ENCODE results near the gene OR5D16.
"Not testable (repeated sequence)": the region's sequence is repeated elsewhere in the genome, so short reads cannot be mapped to it uniquely, and the experiment has no call there.

OR5D16 gene

DNA sequence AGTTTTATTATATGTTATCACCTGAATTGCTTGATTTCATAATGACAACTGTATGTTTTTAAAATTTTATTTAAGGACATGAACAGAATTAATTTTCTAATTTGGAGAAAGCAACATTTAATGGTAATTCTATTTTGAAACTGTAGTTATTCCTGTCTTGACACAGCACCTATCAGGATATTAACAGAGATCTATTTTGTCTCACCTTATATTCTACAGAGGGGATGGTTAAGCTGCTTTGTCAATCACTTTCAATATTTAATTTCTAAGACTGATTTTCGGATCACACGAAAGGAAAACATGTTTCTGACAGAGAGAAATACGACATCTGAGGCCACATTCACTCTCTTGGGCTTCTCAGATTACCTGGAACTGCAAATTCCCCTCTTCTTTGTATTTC is at the start of gene OR5D16:
OR5D16 (plus strand) TSS at position 301 of the 400 bp plus-strand sequence; CDS start at position 301, 0 bp downstream.
- FAIRE-seq = no peak
- no peak for DNase-seq (ENCODE audit: low spot score)

DNA sequence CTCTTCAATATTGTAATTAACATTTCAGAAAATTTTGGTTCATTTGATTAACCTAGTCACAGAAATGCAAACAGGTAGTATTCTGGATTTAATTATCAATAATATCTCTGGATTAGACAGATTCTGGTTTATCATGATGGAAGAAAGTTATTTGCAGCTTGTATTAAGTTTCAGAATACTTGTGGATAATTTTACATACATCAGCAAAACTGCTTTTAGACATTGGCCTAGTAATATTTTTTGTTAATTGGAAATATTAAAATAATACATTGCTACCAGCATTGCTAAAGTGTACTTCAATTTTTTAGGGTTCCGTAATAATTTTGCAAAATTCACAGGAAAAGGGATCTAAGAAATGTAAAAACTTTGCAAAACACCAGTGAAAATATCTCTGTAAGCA is 46.9 kb upstream of the OR5D16 start:
- no peak for FAIRE-seq
- no peak for DNase-seq (ENCODE audit: low spot score)

DNA sequence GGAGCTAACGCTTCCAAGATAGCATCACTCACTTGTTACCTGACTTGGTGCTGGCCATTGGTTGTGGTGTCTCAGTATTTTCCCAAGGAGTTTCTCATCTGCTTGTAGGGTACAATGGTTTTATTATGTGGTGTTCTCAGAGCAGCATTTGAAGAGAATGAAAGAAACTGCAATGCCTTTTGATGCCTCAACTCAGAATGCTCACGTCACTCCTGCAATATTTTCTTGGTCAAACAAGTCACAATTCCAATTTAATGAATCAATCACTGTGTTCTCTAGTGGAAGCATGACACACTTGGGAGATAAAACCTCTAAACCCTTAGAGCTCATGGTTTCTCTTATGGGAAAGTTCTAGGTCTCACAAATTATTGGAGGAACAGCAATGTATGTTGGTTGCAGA is 45.2 kb upstream of the OR5D16 start:
- no peak for FAIRE-seq

DNA sequence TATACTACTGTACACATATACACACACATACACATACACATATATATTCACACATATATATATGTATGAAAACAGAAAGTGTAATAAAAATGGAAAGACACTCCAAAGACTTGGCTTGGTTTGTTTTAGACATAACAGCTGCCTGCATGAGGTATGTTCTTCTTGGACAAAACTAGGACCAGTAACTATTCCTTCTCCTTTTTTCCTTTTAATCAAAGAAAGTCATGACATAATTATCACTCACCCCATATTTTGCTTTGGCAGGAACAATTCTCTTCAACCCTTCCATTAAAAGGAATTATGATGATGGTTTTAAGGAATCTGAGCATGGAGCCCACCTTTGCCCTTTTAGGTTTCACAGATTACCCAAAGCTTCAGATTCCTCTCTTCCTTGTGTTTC is 43.3 kb upstream of the OR5D16 start, which contains the start of gene OR5D14:
OR5D14 (plus strand) TSS at position 301 of the 400 bp plus-strand sequence; CDS start at position 301, 0 bp downstream.
- FAIRE-seq = no peak

More for the DNA sequence above, 45.2 kb upstream of the OR5D16 start:
- no peak for DNase-seq (ENCODE audit: low spot score)

DNA sequence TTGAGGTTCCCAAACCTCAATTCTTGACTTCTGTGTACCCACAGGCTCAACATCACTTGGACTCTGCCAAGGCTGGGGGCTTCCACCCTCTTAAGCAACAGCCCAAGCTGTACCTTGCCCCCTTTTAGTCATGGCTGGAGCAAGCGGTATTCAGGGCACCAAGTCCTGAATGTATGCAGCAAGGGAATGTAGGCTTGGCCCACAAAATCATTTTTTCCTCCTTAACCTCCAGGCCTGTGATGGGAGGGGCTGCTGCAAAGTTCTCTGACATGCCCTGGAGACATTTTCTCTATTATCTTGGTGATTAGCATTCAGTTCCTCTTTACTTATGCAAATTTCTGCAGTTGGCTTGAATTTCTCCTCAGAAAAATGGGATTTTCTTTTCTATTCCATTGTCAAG is 32.3 kb upstream of the OR5D16 start:
- FAIRE-seq (no peak), DNase-seq (ENCODE audit: low spot score) (no peak)

More for the DNA sequence above, 43.3 kb upstream of the OR5D16 start, which contains the start of gene OR5D14:
- DNase-seq (ENCODE audit: low spot score) = no peak

DNA sequence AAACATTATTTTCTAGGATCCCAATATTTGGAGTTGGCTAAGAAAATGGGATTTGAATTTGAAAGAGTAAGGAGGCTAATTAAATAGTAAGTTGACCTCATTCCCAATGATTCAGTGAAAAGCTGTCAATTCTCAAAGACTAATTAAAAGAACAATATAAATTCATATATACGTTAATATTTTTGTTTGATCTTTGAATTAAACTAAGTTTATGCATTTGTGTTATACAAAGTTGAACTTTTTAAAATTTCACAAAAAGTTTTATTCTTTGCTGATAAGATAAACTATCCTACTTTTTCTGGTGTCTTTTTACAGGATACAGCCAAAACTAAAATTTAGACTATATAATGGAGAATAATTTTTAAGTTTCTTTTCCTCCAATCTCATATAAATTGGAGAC is 27.5 kb upstream of the OR5D16 start, which contains the start of gene OR5L1:
OR5L1 (plus strand) TSS at position 301 of the 400 bp plus-strand sequence. CDS start 100 bp downstream, outside the sequence.
- no peak for DNase-seq (ENCODE audit: low spot score)

DNA sequence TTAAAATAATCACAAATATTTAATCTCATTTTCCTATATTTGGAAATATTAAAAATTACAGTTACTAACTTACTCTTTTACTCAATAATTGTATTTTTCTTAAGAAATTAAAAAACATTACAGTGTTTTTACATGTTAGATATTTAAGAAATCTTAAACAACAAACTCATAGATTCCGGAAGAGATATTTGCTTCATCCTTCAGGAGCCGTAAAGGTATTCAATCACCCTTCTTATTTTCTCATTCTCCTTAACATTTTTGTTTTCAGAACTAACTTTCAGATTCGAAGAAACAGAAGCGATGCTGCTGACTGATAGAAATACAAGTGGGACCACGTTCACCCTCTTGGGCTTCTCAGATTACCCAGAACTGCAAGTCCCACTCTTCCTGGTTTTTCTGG is 19.2 kb upstream of the OR5D16 start, which contains the start of gene OR5D18:
OR5D18 (plus strand) TSS at position 301 of the 400 bp plus-strand sequence; CDS start at position 301, 0 bp downstream.
- DNase-seq (ENCODE audit: low spot score) (no peak), FAIRE-seq (no peak)

More for the DNA sequence above, 27.5 kb upstream of the OR5D16 start, which contains the start of gene OR5L1:
- no peak for FAIRE-seq

DNA sequence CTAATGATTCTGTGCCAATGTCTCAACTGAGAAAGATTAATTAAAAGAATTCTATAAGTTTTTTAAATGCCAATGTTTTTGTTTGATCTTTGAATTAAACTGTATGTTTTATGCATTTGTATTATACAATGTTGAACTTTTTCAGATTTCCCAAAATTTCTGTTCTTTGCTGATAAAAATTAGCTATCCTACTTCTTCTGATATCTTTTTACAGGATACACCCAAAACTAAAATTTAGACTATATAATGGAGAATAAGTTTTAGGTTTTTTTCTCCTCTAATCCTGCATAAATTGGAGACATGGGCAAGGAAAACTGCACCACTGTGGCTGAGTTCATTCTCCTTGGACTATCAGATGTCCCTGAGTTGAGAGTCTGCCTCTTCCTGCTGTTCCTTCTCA is 11.6 kb upstream of the OR5D16 start, which contains the start of gene OR5L2:
OR5L2 (plus strand) TSS at position 301 of the 400 bp plus-strand sequence; CDS start at position 301, 0 bp downstream.
- FAIRE-seq = no peak

DNA sequence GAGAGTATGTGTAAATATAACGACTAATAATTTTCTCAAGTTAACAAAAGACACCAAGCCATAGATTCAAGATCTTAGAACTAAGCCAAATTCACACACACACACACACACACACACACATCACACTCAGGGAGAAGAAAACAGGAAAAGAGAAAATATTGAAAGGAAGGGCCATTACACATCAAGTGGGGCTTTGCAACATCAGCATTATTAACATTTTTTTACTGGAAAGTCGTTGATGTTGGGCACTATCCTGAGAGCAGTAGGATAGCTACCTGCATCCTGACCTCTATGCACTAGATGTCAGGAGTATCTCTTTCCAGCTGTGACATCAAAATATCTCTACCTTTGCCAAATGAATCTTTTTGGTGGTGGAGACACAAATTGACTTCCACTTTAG is 8.9 kb downstream of the OR5D16 start:
- FAIRE-seq = no peak
- no peak for DNase-seq (ENCODE audit: low spot score)

More for the DNA sequence above, 11.6 kb upstream of the OR5D16 start, which contains the start of gene OR5L2:
- no peak for DNase-seq (ENCODE audit: low spot score)

DNA sequence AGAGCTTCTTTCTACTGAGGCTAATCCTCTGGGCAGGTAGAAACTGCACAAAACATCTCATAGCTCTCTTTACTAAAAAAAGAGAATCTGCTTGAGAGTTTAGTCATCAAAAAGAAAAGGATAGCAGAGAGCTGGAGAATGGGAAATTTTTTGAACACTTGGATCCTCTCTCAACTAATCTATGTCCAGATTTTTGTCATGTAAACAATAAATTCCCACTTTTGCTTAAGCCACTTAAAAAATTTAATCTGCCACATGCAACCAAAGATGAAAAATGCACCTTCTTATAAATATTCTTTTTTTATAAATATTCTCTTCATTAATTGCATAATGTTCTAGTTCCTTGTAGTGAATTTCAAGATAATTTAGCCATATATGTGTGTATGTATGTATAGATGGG is 10.5 kb downstream of the OR5D16 start:
- no peak for FAIRE-seq
- DNase-seq (ENCODE audit: low spot score) = no peak

DNA sequence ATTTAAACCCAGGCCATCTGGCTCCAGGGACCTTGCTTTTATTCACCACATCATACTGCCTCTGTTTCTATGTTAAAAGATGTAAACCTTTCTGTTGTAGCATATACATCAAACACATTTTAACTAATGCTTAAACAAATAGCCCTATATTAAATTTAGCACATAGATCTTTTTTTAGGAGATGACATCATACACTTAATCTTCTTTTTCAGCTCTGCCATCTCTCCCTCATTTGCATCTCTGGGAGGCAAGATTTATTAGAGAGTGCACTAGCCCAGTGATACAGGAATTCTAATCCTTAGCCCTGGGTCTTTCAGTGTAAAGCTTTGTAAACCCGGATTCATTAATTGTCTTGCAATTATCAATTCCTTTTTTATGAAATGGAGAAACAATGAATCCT is 13.6 kb downstream of the OR5D16 start:
- FAIRE-seq = no peak
- no peak for DNase-seq (ENCODE audit: low spot score)

DNA sequence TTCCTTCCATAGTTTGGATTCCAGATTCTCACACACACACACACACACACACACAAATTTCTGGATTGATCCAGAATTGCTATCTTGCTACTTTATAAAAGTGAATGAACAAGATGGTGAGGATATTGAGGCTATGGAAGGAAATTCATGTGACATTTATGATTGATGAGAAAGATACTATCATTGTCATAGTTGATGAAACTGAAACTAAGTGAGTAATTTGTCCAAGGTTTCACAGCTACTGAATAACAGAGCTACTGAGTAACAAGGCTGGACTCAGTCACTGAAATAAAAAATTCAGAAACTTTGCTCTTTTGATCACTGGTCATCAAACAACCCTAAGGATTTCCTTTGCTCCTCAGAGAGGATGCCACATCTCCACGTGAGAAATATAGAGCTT is 16.2 kb downstream of the OR5D16 start:
- FAIRE-seq = no peak
- no peak for DNase-seq (ENCODE audit: low spot score)

DNA sequence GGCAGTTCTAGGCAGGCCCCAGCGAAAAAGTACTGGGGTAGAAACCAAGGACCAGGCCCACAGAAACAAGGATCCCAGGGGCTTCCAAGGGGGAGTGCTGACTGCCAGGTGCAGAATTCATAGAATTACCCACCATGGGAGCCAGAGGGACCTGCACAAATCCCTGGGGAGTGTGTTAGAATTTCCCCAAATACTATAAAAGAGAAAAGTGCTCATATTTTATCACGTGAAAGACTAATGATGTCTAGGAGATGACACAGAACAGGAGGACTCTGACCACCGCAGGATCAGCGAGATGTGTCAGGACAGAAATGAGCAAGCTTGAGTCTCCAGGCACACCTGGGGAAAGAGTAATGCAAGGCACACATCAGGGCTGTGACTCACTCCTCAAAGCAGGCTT is 28.8 kb downstream of the OR5D16 start:
- not testable (repeated sequence) for FAIRE-seq; DNase-seq (ENCODE audit: low spot score)

DNA sequence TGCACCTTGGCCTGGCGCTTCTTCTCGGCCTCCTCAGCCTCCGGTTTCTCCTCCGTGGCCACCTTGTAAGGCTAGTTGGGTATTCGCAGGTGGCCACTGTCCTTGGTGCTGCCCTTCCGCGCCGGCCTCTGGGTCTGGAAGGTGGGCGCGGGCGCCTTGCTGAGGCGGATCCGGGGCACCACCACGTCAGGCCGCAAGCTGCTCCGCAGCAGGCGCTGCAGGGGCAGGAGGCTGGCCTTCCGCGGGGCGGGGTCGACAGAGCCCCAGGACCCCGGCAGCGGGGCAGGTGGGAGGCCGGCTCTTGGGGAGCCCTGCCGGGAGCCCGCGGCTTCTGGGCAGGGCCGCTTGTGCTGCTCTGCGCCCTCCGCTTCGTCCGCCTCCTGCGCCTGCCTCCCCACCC is 34.2 kb downstream of the OR5D16 start:
- not testable (repeated sequence) for DNase-seq (ENCODE audit: low spot score); FAIRE-seq

DNA sequence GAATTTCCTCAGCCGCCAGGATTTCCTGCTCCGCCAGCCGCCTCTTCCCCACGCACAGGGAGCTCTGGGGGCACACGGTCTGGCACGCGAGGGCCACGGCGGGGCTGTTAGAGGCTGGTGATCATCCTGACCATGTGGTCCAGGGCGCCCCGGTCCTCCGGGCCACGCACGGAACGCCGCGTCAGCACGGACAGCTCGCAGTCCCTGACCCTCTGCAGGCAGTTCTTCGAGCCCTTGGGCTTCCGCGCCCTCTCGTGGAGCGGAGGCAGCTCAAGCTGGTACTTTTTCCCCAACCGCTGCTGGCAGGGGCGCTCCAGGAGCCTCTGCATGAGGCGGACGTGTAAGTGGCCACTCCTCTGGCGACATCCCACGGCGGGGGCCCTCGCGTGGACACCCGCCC is 34.6 kb downstream of the OR5D16 start:
- DNase-seq (ENCODE audit: low spot score); FAIRE-seq: not testable (repeated sequence)

DNA sequence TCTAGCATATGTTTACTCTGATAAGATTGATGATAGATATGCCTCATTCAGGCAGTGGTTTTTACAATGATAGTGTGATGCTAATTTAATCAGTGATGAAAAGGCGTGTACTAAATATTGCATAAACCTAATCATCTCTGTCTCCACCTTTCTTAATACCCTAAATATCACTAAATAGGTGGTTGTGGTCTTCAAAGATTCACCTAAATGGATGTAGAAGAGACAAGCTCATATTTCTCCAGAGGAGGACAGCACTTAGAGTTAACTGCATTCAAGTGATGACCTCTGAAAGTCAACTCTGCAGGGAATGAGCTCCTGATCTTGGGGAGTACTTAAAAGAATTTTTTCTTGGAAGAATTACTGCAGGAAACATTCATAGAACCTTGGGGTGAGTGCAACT is 44.4 kb downstream of the OR5D16 start, which contains the start of gene TRIM51:
TRIM51 (plus strand) TSS at position 301 of the 400 bp plus-strand sequence. CDS start 2,132 bp downstream, outside the sequence.
- not testable (repeated sequence) for FAIRE-seq; DNase-seq (ENCODE audit: low spot score)

DNA sequence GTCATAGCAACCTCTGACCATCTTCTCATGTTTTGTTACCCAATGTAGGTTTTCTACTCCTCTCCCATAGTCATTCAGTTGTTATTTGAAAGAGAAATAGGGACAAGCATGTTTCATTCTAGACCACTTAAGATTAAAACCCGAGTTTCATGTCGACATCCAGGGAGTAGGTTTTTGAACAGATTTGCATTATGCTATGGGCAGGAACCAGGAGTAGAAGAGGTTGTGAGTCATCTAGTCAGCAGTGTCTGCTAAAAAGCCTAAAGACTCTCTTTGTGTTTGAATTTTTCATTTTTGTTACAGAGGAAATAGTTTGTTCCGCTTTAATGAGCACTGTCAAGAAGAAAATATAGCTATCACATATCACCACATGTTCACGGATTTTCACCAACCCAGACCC is 46.4 kb downstream of the OR5D16 start:
- not testable (repeated sequence) for DNase-seq (ENCODE audit: low spot score); FAIRE-seq

DNA sequence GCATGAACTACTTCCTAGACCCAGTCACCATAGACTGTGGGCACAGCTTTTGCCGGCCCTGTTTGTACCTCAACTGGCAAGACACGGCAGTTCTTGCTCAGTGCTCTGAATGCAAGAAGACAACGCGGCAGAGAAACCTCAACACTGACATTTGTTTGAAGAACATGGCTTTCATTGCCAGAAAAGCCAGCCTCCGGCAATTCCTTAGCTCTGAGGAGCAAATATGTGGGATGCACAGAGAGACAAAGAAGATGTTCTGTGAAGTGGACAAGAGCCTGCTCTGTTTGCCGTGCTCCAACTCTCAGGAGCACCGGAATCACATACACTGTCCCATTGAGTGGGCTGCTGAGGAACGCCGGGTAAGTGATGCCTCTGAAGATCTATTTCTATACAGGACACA is 46.9 kb downstream of the OR5D16 start:
- not testable (repeated sequence) for FAIRE-seq; DNase-seq (ENCODE audit: low spot score)
